Measurements from ENCODE around the gene GALK2.

The GALK2 gene

GRCh38 chr15:49169880-49170597, at the start of gene GALK2:
TSS of gene GALK2 (plus strand) at chr15:49170247. CDS start at chr15:49170323, 76 bp downstream.
- no peak for DNase-seq

- DNase-seq: no peak
Measured at GRCh38 chr15:49120832-49121231, 49.2 kb upstream of the GALK2 start.

DNA sequence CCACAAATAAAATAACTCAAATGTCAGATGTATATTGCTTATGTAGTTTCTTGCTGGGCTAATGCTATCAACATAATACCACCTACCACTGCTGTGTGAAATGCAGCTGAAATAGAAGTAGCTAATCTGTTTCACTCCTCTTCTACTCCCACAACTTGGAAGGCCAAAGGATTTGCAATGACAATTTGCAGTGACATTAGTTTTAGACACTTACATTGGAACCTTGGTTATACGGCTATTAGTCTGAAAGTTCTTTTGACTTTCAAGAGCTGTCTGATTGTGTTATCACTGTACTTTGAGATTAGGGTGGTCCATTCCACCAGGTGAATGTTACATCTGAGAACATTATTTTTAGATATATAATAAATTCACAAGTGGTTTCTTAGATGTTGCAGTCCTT, 48.1 kb upstream of the GALK2 start:
- DNase-seq: no peak

DNA sequence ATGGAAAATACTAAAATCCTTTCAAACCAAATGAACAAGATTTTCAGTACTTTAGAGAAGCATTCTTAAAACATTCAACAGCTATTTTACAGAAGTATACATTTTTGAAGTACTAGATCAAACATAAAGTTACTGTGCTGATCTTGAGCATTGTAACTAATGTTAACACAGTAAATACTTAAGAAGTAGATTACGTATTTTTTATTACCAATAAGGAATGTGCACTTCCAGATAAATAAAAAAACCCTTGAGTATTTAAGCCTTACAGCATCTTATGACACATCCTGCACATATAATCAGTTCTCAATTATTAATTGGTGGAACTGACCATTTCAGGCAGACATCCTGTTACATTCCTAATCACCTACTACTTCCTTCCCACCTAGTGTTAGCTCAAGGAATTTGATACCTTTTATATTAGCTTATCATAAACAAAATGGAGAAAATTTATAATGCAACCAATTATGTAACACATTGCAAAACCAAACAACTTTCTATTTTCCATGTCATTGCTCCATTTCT, 47.4 kb upstream of the GALK2 start:
- no peak for DNase-seq

DNA sequence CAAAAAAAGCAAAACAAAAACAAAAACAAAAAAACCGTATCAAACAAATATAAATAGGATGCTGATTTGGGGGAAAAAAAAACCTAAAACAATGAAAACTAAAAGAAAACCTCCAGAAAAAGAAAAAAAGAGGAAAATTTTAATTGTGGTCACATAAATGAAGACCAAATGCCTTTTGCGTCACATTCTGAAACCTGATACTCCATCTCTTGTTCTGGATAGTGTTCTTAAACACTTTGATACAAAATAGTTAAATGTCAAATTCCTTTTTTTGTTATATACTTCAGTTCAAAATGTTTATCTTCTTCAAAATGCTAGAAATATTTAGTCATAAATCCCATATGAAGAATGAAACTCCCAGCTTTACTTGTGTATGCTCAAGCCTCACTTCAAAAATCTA, 45.7 kb upstream of the GALK2 start:
- no peak for DNase-seq

- DNase-seq: no peak
Measured at GRCh38 chr15:49131403-49131802, 38.6 kb upstream of the GALK2 start.

- DNase-seq: no peak
Measured at GRCh38 chr15:49134683-49135341, 35.2 kb upstream of the GALK2 start.

- DNase-seq: no peak
Measured at GRCh38 chr15:49135342-49135857, 34.6 kb upstream of the GALK2 start.

GRCh38 chr15:49135911-49136310, 34.1 kb upstream of the GALK2 start:
- no peak for DNase-seq

- no peak for DNase-seq
Measured at GRCh38 chr15:49137861-49138260, 32.2 kb upstream of the GALK2 start.

GRCh38 chr15:49145651-49146609, 24.1 kb upstream of the GALK2 start:
- DNase-seq: no peak

DNA sequence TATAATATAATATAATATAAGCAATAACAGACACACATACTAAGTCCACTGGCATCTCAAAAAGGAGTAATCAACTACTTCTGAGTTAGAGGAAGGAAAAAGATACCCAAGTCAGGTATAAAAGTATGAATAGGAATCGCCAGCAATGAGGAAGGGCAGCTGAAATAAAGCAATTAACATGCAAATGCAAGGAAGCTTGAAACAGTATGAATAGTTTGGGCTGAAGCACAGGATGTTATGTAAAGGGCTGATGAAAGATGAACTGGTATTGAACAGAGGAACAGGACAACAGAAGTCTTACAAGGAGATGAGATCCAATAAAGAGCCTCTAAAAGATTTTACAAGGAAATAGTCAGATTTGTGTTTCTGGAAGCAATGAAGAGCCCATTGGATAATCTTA, 21.7 kb upstream of the GALK2 start:
- no peak for DNase-seq

DNA sequence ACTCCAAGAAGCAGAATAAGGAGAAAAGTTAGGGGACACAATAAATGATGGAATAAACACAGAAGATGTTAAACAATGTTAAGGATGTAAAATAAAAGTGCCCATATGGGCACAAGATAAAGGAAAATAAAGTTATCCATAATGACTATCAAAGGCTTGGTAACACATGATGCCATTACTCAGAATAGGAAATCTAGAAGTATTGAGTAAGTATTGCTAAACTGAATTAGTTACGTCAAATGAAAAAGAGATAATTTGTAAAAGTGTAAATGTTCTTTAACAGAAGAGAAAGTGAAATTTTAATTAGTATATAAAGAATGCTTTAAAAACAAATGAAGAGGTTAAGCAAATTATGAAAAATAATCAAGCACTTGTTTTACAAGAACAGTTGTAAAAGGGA, 21.3 kb upstream of the GALK2 start:
- no peak for DNase-seq

DNA sequence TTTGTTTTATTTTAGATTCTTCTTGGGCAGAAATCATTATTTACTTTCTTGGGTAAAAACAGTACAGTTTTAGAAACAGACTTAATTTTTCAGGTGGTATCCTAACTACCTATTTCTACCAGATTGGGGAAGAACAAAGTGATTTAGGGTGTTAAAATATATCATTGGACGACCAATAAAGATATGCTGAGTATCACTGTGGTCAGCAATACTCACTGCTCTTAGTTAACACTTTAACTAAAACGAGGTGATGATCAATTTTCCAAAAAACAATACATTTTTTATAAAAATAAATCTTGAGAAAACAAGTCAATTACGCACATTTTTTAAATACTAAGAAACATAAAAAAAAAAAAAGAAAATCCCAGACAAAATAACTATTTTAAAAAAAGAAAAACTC, 18.2 kb upstream of the GALK2 start:
- DNase-seq: no peak

DNA sequence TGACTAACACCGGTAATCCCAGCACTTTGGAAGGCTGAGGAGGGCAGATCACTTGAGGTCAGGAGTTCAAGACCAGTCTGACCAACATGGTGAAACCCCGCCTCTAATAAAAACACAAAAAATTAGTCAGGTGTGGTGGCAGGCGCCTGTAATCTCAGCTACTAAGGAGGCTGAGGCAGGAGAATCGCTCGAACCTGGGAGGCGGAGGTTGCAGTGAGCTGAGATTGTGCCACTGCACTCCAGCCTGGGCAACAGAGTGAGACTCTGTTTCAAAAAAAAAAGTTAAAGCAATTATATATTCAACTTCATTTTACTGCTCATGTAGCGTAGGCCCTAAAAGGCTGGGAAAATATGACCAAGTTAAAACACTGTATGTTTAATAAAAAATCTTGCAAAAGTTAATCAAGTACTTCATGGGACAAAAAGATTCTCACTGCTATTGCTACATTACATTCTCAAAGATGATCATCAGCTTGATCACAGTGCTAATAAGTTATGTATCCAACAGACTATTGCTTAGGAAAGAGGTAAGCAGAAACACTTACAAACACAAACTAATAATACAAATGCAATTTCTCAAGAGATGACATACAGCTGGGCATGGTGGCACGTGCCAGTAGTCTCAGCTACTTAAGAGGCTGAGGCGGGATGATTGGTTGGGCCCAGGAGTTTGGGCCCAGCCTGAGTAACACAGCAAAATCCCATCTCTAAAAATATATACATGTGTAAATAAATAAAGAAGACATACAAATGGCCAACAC, 17.3 kb upstream of the GALK2 start:
- no peak for DNase-seq

DNA sequence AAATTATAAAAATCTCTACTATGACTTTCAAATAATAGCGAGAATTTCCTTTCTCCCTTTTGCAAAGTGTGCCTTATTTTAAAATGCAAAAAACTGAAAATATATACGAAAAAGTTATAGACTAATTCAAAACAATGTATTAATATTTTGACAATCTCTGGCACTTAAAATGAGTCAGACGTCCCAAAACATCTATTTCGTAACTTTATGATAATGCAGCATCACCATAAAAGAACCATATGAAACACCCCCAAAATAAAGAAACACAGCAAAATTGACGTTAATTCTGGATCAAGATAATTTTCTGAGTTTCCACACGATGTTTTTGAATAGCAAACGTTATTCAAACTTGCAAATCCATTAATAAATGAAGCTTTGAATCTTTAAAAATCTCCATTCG, 15.7 kb upstream of the GALK2 start:
- no peak for DNase-seq

DNA sequence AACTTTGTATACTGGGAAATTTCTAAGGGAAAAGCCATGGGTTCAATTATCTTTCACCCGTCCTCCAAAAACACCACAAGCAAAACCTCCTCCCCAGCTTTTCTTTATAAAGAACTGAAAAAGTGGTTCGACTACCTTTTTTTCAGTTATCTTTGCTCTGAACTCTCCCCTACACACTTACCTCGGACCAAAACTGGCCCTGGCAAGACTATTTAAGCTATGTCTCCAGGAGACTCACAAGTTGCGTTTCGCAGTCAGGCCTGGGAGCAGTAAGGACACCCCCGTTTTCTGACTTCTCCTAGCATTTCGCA, 15.3 kb upstream of the GALK2 start:
- DNase-seq: no peak

- DNase-seq: peak; percentile 31
Measured at GRCh38 chr15:49155110-49155833, 14.8 kb upstream of the GALK2 start, which contains the start of gene COPS2. TSS of gene COPS2 (minus strand) at chr15:49155599. CDS start at chr15:49155578, 21 bp downstream.

GRCh38 chr15:49155834-49156627, 14.0 kb upstream of the GALK2 start:
- DNase-seq: no peak

DNA sequence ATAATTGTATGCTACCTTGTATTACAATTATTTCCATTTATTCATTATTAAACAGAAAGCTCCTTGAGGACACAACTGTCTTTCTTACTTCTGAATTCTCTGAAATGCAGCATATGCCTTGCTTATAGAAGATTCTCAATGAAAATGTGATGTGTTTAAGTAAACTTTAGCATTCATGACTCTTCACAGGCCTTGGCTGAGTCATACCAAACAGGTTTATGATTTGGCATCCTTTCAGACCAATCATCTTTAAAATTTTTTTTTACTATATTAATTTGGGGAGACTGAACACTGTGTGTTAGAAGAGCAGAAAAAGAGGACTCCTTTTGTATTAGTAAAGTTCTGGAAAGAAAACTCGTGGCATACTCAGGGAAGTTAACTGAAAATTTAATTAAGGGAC, 6.4 kb upstream of the GALK2 start:
- DNase-seq: no peak

DNA sequence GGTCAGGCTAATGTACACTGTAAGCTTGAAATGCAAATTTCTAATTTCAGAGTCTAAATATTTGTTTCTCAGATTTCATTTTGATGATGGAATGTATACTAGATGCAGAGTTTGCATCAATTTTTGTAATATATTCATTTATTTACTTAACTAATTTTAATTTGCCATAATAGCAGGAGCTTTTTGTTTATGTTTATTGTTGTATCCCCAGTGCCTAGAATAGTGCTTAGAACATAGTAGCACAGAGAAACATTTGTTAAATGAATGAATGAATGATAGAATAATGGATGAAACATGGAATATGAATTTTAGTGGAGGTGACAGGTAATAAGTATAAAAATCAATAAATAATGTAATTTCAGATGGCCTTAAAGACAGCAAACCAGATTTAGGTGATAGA, 5.2 kb upstream of the GALK2 start:
- no peak for DNase-seq
